Measurements from ENCODE around the gene SERPINI2. TPM values are rescaled to one million over a fixed set of nuclear protein-coding genes. Genes with fewer than 3 reads are reported as not detected.

SERPINI2 gene
- total RNA-seq = 0.82 TPM

GRCh38 chr3:167473863-167474262 lies at the start of gene SERPINI2:
SERPINI2 (minus strand) TSS chr3:167474042; CDS start chr3:167471834, 2,208 bp downstream.

Other genes with a start within 250 kb of the SERPINI2 start
- gene ZBBX, start 93.7 kb downstream of the SERPINI2 start, total RNA-seq = 3.6 TPM
- 3.7 TPM for gene WDR49, start 179.9 kb upstream of the SERPINI2 start, total RNA-seq

Data from metanephros (tissue), 1 donor.